C1 segment of cervical spinal cord (tissue), 14 donors: ENCODE measurements around the gene ZNF618.

Experiments
- DNase-seq, 14 donors: peaks; one replicate each; lab custom pipeline; 2025; lab: John Stamatoyannopoulos, UW

Gene ZNF618

GRCh38 chr9:114021578-114021977 lies 145.5 kb downstream of the ZNF618 start:
- no peak for DNase-seq

GRCh38 chr9:114023961-114024360 lies 147.9 kb downstream of the ZNF618 start:
- DNase-seq: no peak

GRCh38 chr9:114025196-114025753 lies 149.2 kb downstream of the ZNF618 start:
- DNase-seq: no peak

- no peak for DNase-seq
These were observed 149.7 kb downstream of the ZNF618 start for GRCh38 chr9:114025760-114026159.

GRCh38 chr9:114026335-114026734 lies 150.2 kb downstream of the ZNF618 start:
- DNase-seq: no peak

GRCh38 chr9:114027159-114027862 lies 151.2 kb downstream of the ZNF618 start:
- DNase-seq: no peak

- no peak for DNase-seq
These were observed 151.9 kb downstream of the ZNF618 start for GRCh38 chr9:114027863-114028465.

GRCh38 chr9:114028646-114029045 lies 152.5 kb downstream of the ZNF618 start:
- no peak for DNase-seq

- no peak for DNase-seq
These were observed 153.4 kb downstream of the ZNF618 start for GRCh38 chr9:114029311-114030170.

- no peak for DNase-seq
These were observed 154.3 kb downstream of the ZNF618 start for GRCh38 chr9:114030364-114030763.

GRCh38 chr9:114031037-114031630 lies 155.0 kb downstream of the ZNF618 start:
- DNase-seq: no peak

- no peak for DNase-seq
These were observed 156.1 kb downstream of the ZNF618 start for GRCh38 chr9:114031948-114032840.

GRCh38 chr9:114033397-114034103 lies 157.4 kb downstream of the ZNF618 start:
- DNase-seq: peak in 6 of 14 donors; percentile 7 to 39 (median 16)

GRCh38 chr9:114034196-114034595 lies 158.1 kb downstream of the ZNF618 start:
- no peak for DNase-seq

GRCh38 chr9:114034661-114035062 lies 158.6 kb downstream of the ZNF618 start:
- DNase-seq: peak in 3 of 14 donors; percentile 23 to 76 (median 25)

GRCh38 chr9:114035221-114035844 lies 159.2 kb downstream of the ZNF618 start:
- DNase-seq: peak in 4 of 14 donors; percentile 13 to 48 (median 28)

- DNase-seq: no peak
These were observed 160.0 kb downstream of the ZNF618 start for GRCh38 chr9:114035845-114036801.

GRCh38 chr9:114037249-114037648 lies 161.1 kb downstream of the ZNF618 start:
- no peak for DNase-seq
